B cell (primary cell): Measurements from ENCODE around the gene CROCC. TPM values are rescaled to one million over a fixed set of nuclear protein-coding genes. Genes with fewer than 3 reads are reported as not detected.

ENCODE experiments used
- ATAC-seq: fragments of 200-7000 bp; cut with Tn5 transposase; one replicate; pipeline ENCODE4 v1.10.0; 2021; ENCODE audit warnings: low read depth, mild to moderate bottlenecking, moderate number of reproducible peaks, moderate library complexity
- CTCF ChIA-PET: fragments of 350-600 bp; sonication (Branson Sonifier 250); formaldehyde crosslinking; loops from one replicate; lab custom pipeline; 2021; ENCODE audit warnings: antibody characterized with exemption, inconsistent platforms; lab: Charles Lee
- POLR2A ChIA-PET: fragments of 350-600 bp; sonication (Branson Sonifier 250); formaldehyde crosslinking; loops from one replicate; lab custom pipeline; 2021; ENCODE audit warnings: antibody characterized with exemption; lab: Charles Lee
- DNase-seq: peaks from one replicate; pipeline ENCODE4 v3.0.0; 2013
- H2AFZ ChIP-seq: 2 replicates; pipeline ENCODE4 v1.6.1; 2012; ENCODE audit warnings: mild to moderate bottlenecking, low read depth, low read length; ENCODE audit not compliant: insufficient read depth, poor library complexity, severe bottlenecking
- H3K27ac ChIP-seq, 2 donors: 1 replicate in 1 of 2; 2 replicates in 1 of 2; pipeline ENCODE4 v1.5.1; 2012 to 2013; ENCODE audit warnings: low read length in 2 of 2, mild to moderate bottlenecking in 2 of 2, moderate library complexity in 1 of 2
- H3K27me3 ChIP-seq, 4 experiments: fragments of 200-600 bp in 1 of 4; sonication (generic) in 1 of 4; replicated peaks in 1 of 4; 1 replicate in 2 of 4; 2 replicates in 2 of 4; pipeline versions ENCODE4 v1.6.1 to v1.7.0; 2013 to 2016; ENCODE audit warnings: low read length in 3 of 4, mild to moderate bottlenecking in 2 of 4, mixed read lengths in 1 of 4, moderate library complexity in 1 of 4; ENCODE audit not compliant: insufficient read depth in 4 of 4, control insufficient read depth in 3 of 4; ENCODE audit errors: control extremely low read depth in 1 of 4
- H3K36me3 ChIP-seq, 2 experiments: replicated peaks in 1 of 2; 1 replicate in 1 of 2; 2 replicates in 1 of 2; pipeline versions ENCODE4 v1.6.1 to v1.7.1; 2013; ENCODE audit warnings: low read length in 1 of 2; ENCODE audit not compliant: insufficient read depth in 2 of 2, control insufficient read depth in 1 of 2; ENCODE audit errors: control extremely low read depth in 1 of 2, extremely low read depth in 1 of 2
- H3K4me1 ChIP-seq, 2 donors: fragments of 200-600 bp in 1 of 2; sonication (generic) in 1 of 2; 1 replicate in 1 of 2; 2 replicates in 1 of 2; pipeline versions ENCODE4 v1.5.1 to v1.6.1; 2013 to 2017; ENCODE audit warnings: low read length in 2 of 2; ENCODE audit not compliant: control insufficient read depth in 2 of 2, insufficient read depth in 2 of 2
- H3K4me2 ChIP-seq: replicated peaks from 2 replicates; pipeline ENCODE3; 2012; ENCODE audit warnings: mild to moderate bottlenecking, low read depth, low read length; ENCODE audit not compliant: poor library complexity, severe bottlenecking
- H3K4me3 ChIP-seq, 5 experiments: fragments of 200-600 bp in 1 of 5; sonication (generic) in 1 of 5; 1 replicate in 3 of 5; 2 replicates in 2 of 5; pipeline versions ENCODE4 v1.5.1 to v1.7.0; 2011 to 2016; ENCODE audit warnings: low read length in 4 of 5, mild to moderate bottlenecking in 4 of 5, low read depth in 2 of 5, control low read depth in 1 of 5, moderate library complexity in 1 of 5; ENCODE audit not compliant: insufficient read depth in 1 of 5; ENCODE audit errors: control extremely low read depth in 1 of 5, extremely low read depth in 1 of 5
- H3K79me2 ChIP-seq: fragments of 200-600 bp; sonication (generic); one replicate; pipeline ENCODE4 v1.6.0; 2016; ENCODE audit warnings: low read length; ENCODE audit not compliant: control insufficient read depth, insufficient read depth
- H3K9ac ChIP-seq: fragments of 200-600 bp; sonication (generic); 2 replicates; pipeline ENCODE4 v1.6.1; 2017; ENCODE audit warnings: mild to moderate bottlenecking, low read length, moderate library complexity
- H3K9me3 ChIP-seq, 3 donors: one replicate each; pipeline versions ENCODE4 v1.6.1 to v1.7.1; 2013; ENCODE audit warnings: low read length in 2 of 3; ENCODE audit not compliant: control insufficient read depth in 2 of 3, insufficient read depth in 1 of 3; ENCODE audit errors: control extremely low read depth in 1 of 3
- H4K20me1 ChIP-seq: 2 replicates; pipeline ENCODE4 v1.6.0; 2012; ENCODE audit warnings: mild to moderate bottlenecking, low read length; ENCODE audit not compliant: insufficient read depth, control insufficient read depth, poor library complexity, severe bottlenecking
- H3K27ac Mint-ChIP-seq: one replicate; pipeline ENCODE4 v1.8.0; 2021; ENCODE audit warnings: mixed read lengths
- H3K27me3 Mint-ChIP-seq: one replicate; pipeline ENCODE4 v1.8.0; 2021; ENCODE audit warnings: mixed read lengths
- H3K4me1 Mint-ChIP-seq: one replicate; pipeline ENCODE4 v1.8.0; 2021; ENCODE audit warnings: mixed read lengths
- H3K4me3 Mint-ChIP-seq: one replicate; pipeline ENCODE4 v1.8.0; 2021; ENCODE audit warnings: mixed read lengths
- H3K9me3 Mint-ChIP-seq: one replicate; pipeline ENCODE4 v1.8.0; 2022; ENCODE audit warnings: mixed read lengths; ENCODE audit not compliant: insufficient read depth
- CTCF ChIP-seq: fragments of 200-600 bp; IDR thresholded peaks from one replicate; pipeline ENCODE4 v1.8.0; 2022; ENCODE audit warnings: antibody characterized with exemption, mild to moderate bottlenecking
- EZH2 ChIP-seq: IDR thresholded peaks from 2 replicates; pipeline ENCODE4 v1.6.1; 2012; ENCODE audit warnings: borderline replicate concordance, low read depth, mild to moderate bottlenecking, moderate library complexity, low read length; ENCODE audit not compliant: insufficient read depth, poor library complexity, severe bottlenecking
- WGBS: methylation state at CpG from one replicate; pipeline ENCODE4 v1.1.5; 2013; ENCODE audit warnings: missing lambda C conversion rate; ENCODE audit not compliant: insufficient coverage; 5-methylcytosine and 5-hydroxymethylcytosine counted together
- intact Hi-C: fragments of 100-400 bp; cut with micrococcal nuclease; formaldehyde crosslinking; loops from one replicate; pipeline ENCODE4 v1.10.0; 2022
- polyA plus RNA-seq: library from polyadenylated mRNA; depleted of rRNA; stranded (reverse); fragments of >200 nt; gene quantifications from 2 replicates; pipeline ENCODE4 v1.2.3, GENCODE V29; 2012
- total RNA-seq, 2 donors: library from RNA; stranded (reverse); fragments of 120-200 nt in 1 of 2; gene quantifications; 1 replicate in 1 of 2; 2 replicates in 1 of 2; pipeline versions ENCODE4 v1.2.3 to v1.2.4, GENCODE V29; 2013 to 2022

CROCC gene
- total and polyA plus RNA-seq, 2 donors (not counting 1 experiment from before 2014, with no cell fraction given): 66.2 to 120 TPM

GRCh38 chr1:16922885-16923431 is 1.2 kb downstream of the CROCC start:
- H3K9me3 ChIP-seq: peaks cover 0 to 4% (median 0%) of the 10 kb centered on the region in 3 donors
- H2AFZ ChIP-seq: no peak overlapping the region
- TF ChIP-seq CTCF: no peak
- TF ChIP-seq EZH2: no peak
- H3K9ac ChIP-seq: no peak overlapping the region
- ChIA-PET POLR2A (no interaction called here), CTCF (interaction anchor here (0.8 kb wide), 1 partner anchor 39 kb away, joined by 3 read pairs; no protein-coding TSS in a partner anchor)
- H3K4me2 ChIP-seq: no peak overlapping the region
- H3K36me3 ChIP-seq: no peaks in the 10 kb centered on the region
- peaks cover 48% of the 10 kb centered on the region for H3K79me2 ChIP-seq
- no peak overlapping the region for H3K27ac ChIP-seq
- H3K4me3 ChIP-seq: no peak overlapping the region
- DNase-seq: no peak
- no peaks in the 10 kb centered on the region for H3K27me3 ChIP-seq
- no peak overlapping the region for H3K4me3 Mint-ChIP-seq
- no peak for ATAC-seq
- H3K27me3 Mint-ChIP-seq: no peaks in the 10 kb centered on the region
- peaks cover 23% of the 10 kb centered on the region for H4K20me1 ChIP-seq
- H3K27ac Mint-ChIP-seq: no peak overlapping the region
- H3K4me1 Mint-ChIP-seq: peaks cover 15% of the 10 kb centered on the region
- no peaks in the 10 kb centered on the region for H3K9me3 Mint-ChIP-seq
- intact Hi-C loops: no loop called here
- 93% methylated on average over 18 of the region's 18 CpGs for WGBS
- H3K4me1 ChIP-seq: peaks cover 11% of the 10 kb centered on the region in 2 donors

- DNase-seq (no peak), ATAC-seq (no peak)
- Histone ChIP-seq H3K36me3 (no peaks in the 10 kb centered on the region), H3K27ac (no peak overlapping the region), H3K27me3 (no peaks in the 10 kb centered on the region), H4K20me1 (peaks cover 23% of the 10 kb centered on the region), H3K9me3 (peaks cover 0 to 4% (median 0%) of the 10 kb centered on the region in 3 donors), H2AFZ (no peak overlapping the region), H3K4me1 (peaks cover 11% of the 10 kb centered on the region in 2 donors), H3K79me2 (peaks cover 48% of the 10 kb centered on the region), H3K9ac (no peak overlapping the region), H3K4me3 (no peak overlapping the region), H3K4me2 (no peak overlapping the region)
- CTCF ChIA-PET: no interaction called here
- Mint-ChIP-seq H3K27ac (no peak overlapping the region), H3K27me3 (no peaks in the 10 kb centered on the region), H3K4me1 (peaks cover 15% of the 10 kb centered on the region), H3K4me3 (no peak overlapping the region), H3K9me3 (no peaks in the 10 kb centered on the region)
- intact Hi-C loops: no loop called here
- POLR2A ChIA-PET: no interaction called here
- WGBS: 94% methylated on average over 23 of the region's 23 CpGs
- no peak for TF ChIP-seq CTCF
- no peak for TF ChIP-seq EZH2
These were observed 2.6 kb downstream of the CROCC start for GRCh38 chr1:16924216-16924918.
